ENCODE results near the gene INCA1.
A peak's percentile ranks its signal among the peaks of the same experiment; 100 is the strongest.

Gene INCA1

GRCh38 chr17:4969551-4970173, 27.7 kb downstream of the INCA1 start:
- DNase-seq = peak in 1 of 2 experiments; percentile 76

- DNase-seq = peak in 1 of 2 experiments; percentile 79
These were observed 28.2 kb downstream of the INCA1 start for GRCh38 chr17:4969047-4969550.

GRCh38 chr17:4968486-4969046, 28.8 kb downstream of the INCA1 start:
- DNase-seq = peak; percentile 65 to 66

GRCh38 chr17:4967539-4968485, 29.5 kb downstream of the INCA1 start, which contains the start of gene SPAG7:
TSS of gene SPAG7 (minus strand) at chr17:4967817. CDS start at chr17:4967804, 13 bp downstream.
- peak; percentile 96 to 97 for DNase-seq

DNA sequence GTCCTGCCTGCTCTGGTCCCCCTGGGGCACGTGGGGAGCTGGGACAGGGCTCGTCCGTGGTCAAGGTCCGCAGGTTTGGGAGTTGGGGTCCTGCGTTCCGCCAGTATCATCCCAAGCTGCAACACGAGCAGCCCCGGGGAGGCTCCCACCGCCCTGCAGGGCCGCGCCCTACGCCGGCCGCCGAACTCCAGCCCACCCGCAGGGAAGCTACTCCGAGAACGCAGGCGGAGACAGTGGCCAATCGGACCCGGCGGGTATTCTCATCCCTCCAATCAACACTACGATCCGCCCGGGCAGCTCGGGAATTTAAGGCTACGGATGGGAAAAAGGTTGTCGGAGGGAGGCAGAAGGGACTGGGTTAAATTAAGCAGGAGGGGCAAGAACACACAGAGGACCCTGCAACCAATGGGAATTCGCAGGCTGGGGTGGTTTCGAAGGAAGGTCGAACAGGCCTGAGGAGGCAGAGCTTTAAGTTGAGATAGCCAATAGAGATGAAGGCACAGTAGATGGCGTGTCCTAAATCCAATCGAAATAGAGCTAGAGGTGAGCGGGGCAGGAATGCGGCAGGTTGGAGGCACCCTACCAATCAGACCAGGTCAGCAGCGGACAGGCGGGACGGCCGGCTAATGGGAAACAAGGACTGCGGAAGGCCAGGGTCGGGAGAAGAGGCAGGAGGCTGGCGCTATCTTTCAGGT, 30.3 kb downstream of the INCA1 start:
- peak; percentile 92 to 93 for DNase-seq

GRCh38 chr17:4965311-4965986, 31.9 kb downstream of the INCA1 start:
- DNase-seq = no peak

- DNase-seq = no peak
These were observed 36.9 kb downstream of the INCA1 start for GRCh38 chr17:4960279-4960922.

- DNase-seq = no peak
These were observed 37.9 kb downstream of the INCA1 start for GRCh38 chr17:4959261-4959965.

DNA sequence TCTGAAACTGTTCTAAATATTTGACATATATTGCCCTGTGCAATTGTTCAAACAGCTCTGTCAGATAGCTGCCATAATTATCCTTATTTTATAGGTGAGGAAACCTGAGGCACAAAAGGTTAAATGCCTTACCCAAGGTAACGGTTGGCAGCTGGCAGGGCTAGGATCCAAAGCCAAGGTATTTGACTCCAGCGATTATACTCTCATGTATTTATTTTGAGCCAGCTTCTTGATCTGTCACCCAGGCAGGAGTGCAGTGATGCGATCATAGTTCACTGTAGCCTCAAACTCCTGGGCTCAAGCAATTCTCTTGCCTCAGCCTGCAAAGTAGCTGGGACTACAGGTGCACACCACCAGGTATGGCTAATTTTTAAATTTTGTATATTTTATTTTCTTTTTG, 39.2 kb downstream of the INCA1 start:
- DNase-seq = no peak

DNA sequence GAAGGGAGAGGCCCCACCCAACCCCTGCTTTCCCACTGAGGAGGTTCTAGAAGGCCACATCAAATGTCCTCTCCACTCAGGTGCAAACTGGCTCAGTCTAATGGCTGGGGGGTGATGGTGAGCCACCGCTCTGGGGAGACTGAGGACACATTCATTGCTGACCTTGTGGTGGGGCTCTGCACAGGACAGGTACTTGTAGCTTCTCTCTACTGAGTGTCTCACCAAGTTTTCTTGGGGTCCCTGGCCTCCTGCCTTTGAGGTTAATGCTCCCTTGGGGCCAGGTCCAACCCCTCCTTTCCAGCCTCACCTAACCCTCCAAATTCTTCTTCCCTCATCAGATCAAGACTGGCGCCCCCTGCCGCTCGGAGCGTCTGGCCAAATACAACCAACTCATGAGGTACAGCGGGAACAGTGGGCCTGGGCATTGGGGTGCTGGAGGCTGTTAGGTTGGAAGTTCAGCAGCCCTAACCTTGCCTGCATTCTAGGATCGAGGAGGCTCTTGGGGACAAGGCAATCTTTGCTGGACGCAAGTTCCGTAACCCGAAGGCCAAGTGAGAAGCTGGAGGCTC, 40.7 kb downstream of the INCA1 start:
- DNase-seq = peak; percentile 59 to 64

- DNase-seq = no peak
These were observed 42.2 kb downstream of the INCA1 start for GRCh38 chr17:4955091-4955490.

DNA sequence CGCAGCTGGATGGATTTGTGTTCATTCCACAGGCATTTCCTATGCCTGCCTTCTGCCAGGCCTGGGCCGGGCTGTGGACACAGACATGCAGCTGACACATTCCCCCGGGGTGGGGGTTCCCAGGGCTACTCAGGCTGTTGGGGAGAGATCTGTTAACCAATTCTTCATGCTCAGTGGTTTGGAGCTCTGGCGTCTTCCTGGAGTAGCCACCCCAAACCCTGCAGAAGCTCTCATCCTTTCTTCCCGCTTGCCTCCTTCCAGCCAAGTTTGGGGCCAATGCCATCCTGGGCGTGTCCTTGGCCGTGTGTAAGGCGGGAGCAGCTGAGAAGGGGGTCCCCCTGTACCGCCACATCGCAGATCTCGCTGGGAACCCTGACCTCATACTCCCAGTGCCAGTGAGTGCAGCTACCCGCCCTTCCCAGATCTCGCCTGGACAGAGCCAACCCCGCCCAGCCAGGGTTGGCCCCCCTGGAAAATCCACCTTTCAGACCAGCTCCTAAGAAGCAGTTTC, 43.8 kb downstream of the INCA1 start:
- DNase-seq = no peak

DNA sequence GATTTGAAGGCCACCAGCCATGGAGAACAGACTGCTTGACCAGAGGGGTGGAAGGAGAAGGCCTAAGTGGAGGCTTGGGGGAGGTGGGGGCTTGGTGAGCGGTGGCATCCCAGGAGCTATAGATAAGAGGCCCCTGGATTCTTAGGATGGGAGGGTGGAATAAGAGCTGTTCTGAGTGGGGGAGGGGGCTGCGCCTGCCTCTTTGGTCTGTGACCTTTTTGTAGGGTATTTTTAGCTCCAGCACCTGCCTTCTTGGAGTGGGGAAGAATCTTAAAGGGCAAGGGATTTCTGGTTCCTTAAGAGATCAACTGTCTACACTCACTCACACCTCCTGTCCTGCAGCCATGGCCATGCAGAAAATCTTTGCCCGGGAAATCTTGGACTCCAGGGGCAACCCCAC, 45.8 kb downstream of the INCA1 start:
- DNase-seq = no peak

- no peak for DNase-seq
These were observed 46.5 kb downstream of the INCA1 start, which contains the start of gene ENO3 for GRCh38 chr17:4950746-4951204. TSS of gene ENO3 (plus strand) at chr17:4951119. CDS start at chr17:4951830, 711 bp downstream.

- peak in 1 of 2 experiments; percentile 70 for DNase-seq
These were observed 47.1 kb downstream of the INCA1 start for GRCh38 chr17:4950075-4950745.

DNA sequence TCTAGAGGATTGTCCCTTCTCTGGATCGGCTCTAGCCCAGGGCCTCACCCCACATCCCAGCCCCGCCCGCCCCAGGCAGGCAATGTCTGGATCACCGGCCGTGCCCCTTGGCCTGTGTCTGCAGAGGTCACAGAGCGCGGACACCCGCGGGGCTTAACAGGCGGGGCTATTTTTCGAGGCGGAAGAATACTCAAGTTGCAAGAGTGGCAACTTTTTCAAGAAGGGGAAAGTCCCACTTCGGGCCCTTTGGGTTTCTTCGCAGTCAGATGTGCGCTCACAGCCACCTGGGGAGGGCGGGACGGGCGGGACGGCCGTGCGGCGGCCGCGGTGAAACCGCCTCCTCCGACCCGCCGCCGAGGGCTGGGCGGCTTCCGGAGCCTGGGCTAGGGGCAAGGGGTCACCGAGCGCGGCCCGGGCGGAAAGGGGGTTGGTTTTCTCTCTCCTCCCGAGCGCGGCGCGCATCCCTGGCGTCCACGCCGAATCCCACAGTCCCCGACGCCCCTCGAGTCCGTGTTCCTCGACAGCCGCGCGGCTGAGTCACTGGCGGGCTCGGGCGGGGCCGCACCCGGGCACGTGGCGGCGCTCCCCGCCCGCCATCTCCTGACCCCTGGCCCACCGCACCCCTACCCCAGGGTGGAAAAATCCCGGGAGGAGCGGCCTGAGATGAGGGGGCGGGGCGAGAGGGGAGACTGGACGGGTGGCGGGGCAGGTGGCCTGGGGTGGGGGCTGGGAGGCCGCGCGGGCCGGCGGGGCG, 47.8 kb downstream of the INCA1 start:
- DNase-seq = peak; percentile 87

DNA sequence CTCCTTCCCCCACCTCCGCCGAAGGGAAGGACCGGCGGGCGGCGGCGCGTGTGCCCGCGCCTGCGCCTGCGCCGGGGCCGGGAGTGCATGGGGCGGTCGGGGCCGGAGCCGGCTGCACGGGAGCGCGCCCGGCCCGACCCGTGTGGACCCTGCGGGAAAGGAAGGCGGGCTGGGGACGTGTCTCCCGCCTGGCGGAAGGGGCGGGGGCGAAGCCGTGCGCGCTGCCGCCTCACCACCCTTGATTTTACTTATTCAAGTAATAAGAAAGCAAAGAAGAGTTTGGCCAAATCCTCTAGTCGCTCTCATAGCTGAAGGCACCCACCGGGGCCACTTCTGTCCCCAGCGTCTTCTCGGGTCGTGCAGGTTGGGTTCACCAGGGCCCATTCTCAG, 48.4 kb downstream of the INCA1 start:
- DNase-seq = peak in 1 of 2 experiments; percentile 86

GRCh38 chr17:4948166-4948930, 49.0 kb downstream of the INCA1 start, which contains the start of gene PFN1:
TSS of gene PFN1 (minus strand) at chr17:4948530. CDS start at chr17:4948394, 136 bp downstream.
- peak; percentile 89 to 94 for DNase-seq
